Natural killer cell (primary cell): Measurements from ENCODE around the gene FANK1. TPM values are rescaled to one million over a fixed set of nuclear protein-coding genes. Genes with fewer than 3 reads are reported as not detected.

Experiments
- ATAC-seq, 3 donors: fragments of 150-1000 bp in 2 of 3; fragments of 200-7000 bp in 1 of 3; cut with Tn5 transposase; 1 replicate in 1 of 3; 2 replicates in 2 of 3; pipeline ENCODE4 v1.10.0; 2021; ENCODE audit warnings: mild to moderate bottlenecking in 2 of 3, moderate library complexity in 2 of 3
- DNase-seq, 2 donors: peaks; one replicate each; pipeline versions ENCODE4 v3.0.0 to v3.0.0-alpha.2; 2013 to 2021; ENCODE audit warnings: mixed read lengths in 1 of 2
- H3K27ac ChIP-seq: one replicate; pipeline ENCODE4 v1.5.1; 2013; ENCODE audit warnings: mild to moderate bottlenecking, low read length
- H3K27me3 ChIP-seq: one replicate; pipeline ENCODE4 v1.6.1; 2013; ENCODE audit warnings: low read length; ENCODE audit not compliant: control insufficient read depth, insufficient read depth
- H3K36me3 ChIP-seq: one replicate; pipeline ENCODE4 v1.6.1; 2013; ENCODE audit warnings: low read length; ENCODE audit not compliant: control insufficient read depth, insufficient read depth
- H3K4me1 ChIP-seq: one replicate; pipeline ENCODE4 v1.6.1; 2013; ENCODE audit warnings: low read length; ENCODE audit not compliant: control insufficient read depth, insufficient read depth
- H3K4me3 ChIP-seq: one replicate; pipeline ENCODE4 v1.5.1; 2013; ENCODE audit warnings: low read length
- H3K9me3 ChIP-seq: one replicate; pipeline ENCODE4 v1.6.1; 2013; ENCODE audit warnings: low read length; ENCODE audit not compliant: control insufficient read depth, insufficient read depth
- H3K27ac Mint-ChIP-seq, 2 donors: one replicate each; pipeline ENCODE4 v1.8.0; 2022; ENCODE audit warnings: mild to moderate bottlenecking in 2 of 2, mixed read lengths in 2 of 2, moderate library complexity in 1 of 2
- H3K27me3 Mint-ChIP-seq, 2 donors: one replicate each; pipeline ENCODE4 v1.8.0; 2022; ENCODE audit warnings: low read depth in 2 of 2, mixed read lengths in 2 of 2
- H3K36me3 Mint-ChIP-seq: one replicate; pipeline ENCODE4 v1.8.0; 2022; ENCODE audit warnings: mixed read lengths
- H3K4me1 Mint-ChIP-seq, 2 donors: one replicate each; pipeline ENCODE4 v1.8.0; 2022; ENCODE audit warnings: mixed read lengths in 2 of 2
- H3K4me3 Mint-ChIP-seq: one replicate; pipeline ENCODE4 v1.8.0; 2022; ENCODE audit warnings: mild to moderate bottlenecking, moderate library complexity, mixed read lengths
- H3K9me3 Mint-ChIP-seq, 2 donors: one replicate each; pipeline ENCODE4 v1.8.0; 2022; ENCODE audit warnings: mixed read lengths in 2 of 2
- CTCF ChIP-seq: fragments of 200-600 bp; IDR thresholded peaks from one replicate; pipeline ENCODE4 v1.8.0; 2022; ENCODE audit warnings: antibody characterized with exemption
- WGBS: methylation state at CpG from one replicate; pipeline ENCODE4 v1.1.7; 2013; ENCODE audit warnings: missing lambda C conversion rate; ENCODE audit not compliant: insufficient coverage; 5-methylcytosine and 5-hydroxymethylcytosine counted together
- intact Hi-C: fragments of 100-400 bp; cut with micrococcal nuclease; formaldehyde crosslinking; loops from one replicate; pipeline ENCODE4 v1.14.2; 2022
- total RNA-seq, 4 donors: library from RNA; stranded (reverse); fragments of 120-200 nt in 1 of 4; gene quantifications; one replicate each; pipeline versions ENCODE4 v1.2.3 to v1.2.4, GENCODE V29; 2013 to 2022

Gene FANK1
- total RNA-seq, 3 donors from 2014 or later (not counting 1 experiment from before 2014, with no cell fraction given) = not detected

GRCh38 chr10:125940515-125940914 is 44.2 kb downstream of the FANK1 start:
- no peak for TF ChIP-seq CTCF
- 78% methylated on average over 13 of the region's 13 CpGs for WGBS
- intact Hi-C loops = no loop called here
- DNase-seq (no peak), ATAC-seq (no peak)
- peaks cover 3 to 35% of the 10 kb centered on the region in 2 donors for H3K27me3 Mint-ChIP-seq
- H3K9me3 ChIP-seq = no peaks in the 10 kb centered on the region
- no peaks in the 10 kb centered on the region for H3K9me3 Mint-ChIP-seq
- H3K27me3 ChIP-seq = peaks cover 2% of the 10 kb centered on the region
- no peaks in the 10 kb centered on the region for H3K36me3 ChIP-seq
- H3K36me3 Mint-ChIP-seq = no peaks in the 10 kb centered on the region
- no peak overlapping the region for H3K27ac Mint-ChIP-seq
- H3K4me1 Mint-ChIP-seq = no peaks in the 10 kb centered on the region
- no peak overlapping the region for H3K27ac ChIP-seq
- H3K4me3 Mint-ChIP-seq = no peak overlapping the region
- H3K4me1 ChIP-seq = no peaks in the 10 kb centered on the region
- H3K4me3 ChIP-seq = no peak overlapping the region

DNA sequence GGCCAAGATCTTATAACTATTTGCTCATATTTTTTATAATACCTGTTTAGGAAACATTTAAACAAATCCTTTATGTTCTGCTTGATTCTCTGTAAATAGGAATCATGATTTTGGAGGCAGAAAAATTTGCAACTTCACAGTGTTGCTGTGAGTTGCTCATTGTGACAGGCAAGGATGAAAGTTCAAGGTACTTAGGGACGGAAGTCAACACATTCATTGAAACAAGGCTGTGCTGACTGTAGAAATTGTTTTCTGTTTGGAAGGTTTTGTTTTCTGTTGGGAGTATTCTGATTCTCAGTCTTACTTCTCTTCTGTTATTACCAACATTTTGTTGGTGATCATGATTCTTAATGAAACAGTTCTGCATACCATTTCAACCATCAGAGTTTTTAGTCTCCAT is 54.9 kb downstream of the FANK1 start:
- no peaks in the 10 kb centered on the region for H3K4me1 Mint-ChIP-seq
- ATAC-seq = no peak
- H3K27me3 Mint-ChIP-seq = peaks cover 0 to 3% of the 10 kb centered on the region in 2 donors
- H3K36me3 Mint-ChIP-seq = no peaks in the 10 kb centered on the region
- DNase-seq = no peak
- Histone ChIP-seq H3K27ac (no peak overlapping the region), H3K27me3 (no peaks in the 10 kb centered on the region), H3K4me3 (no peak overlapping the region), H3K36me3 (no peaks in the 10 kb centered on the region), H3K9me3 (peaks cover 13% of the 10 kb centered on the region), H3K4me1 (no peaks in the 10 kb centered on the region)
- peaks cover 0 to 2% of the 10 kb centered on the region in 2 donors for H3K9me3 Mint-ChIP-seq
- 100% methylated on average over 1 of the region's 1 CpG for WGBS
- no peak overlapping the region for H3K27ac Mint-ChIP-seq
- intact Hi-C loops = no loop called here
- TF ChIP-seq CTCF = no peak
- no peak overlapping the region for H3K4me3 Mint-ChIP-seq

GRCh38 chr10:125953778-125954385 is 57.5 kb downstream of the FANK1 start:
- Histone ChIP-seq H3K36me3 (no peaks in the 10 kb centered on the region), H3K9me3 (peaks cover 13% of the 10 kb centered on the region), H3K27ac (no peak overlapping the region), H3K4me3 (no peak overlapping the region), H3K27me3 (no peaks in the 10 kb centered on the region), H3K4me1 (no peaks in the 10 kb centered on the region)
- Mint-ChIP-seq H3K27me3 (peaks cover 4 to 8% of the 10 kb centered on the region in 2 donors), H3K4me1 (no peaks in the 10 kb centered on the region), H3K9me3 (peaks cover 0 to 2% of the 10 kb centered on the region in 2 donors), H3K4me3 (no peak overlapping the region), H3K27ac (no peak overlapping the region), H3K36me3 (no peaks in the 10 kb centered on the region)
- DNase-seq (no peak), ATAC-seq (no peak)
- intact Hi-C loops = no loop called here
- WGBS = 90% methylated on average over 9 of the region's 9 CpGs
- no peak for TF ChIP-seq CTCF

- 82% methylated on average over 2 of the region's 3 CpGs for WGBS
- no peak for TF ChIP-seq CTCF
- no peak overlapping the region for H3K27ac ChIP-seq
Measured at GRCh38 chr10:125955766-125956165, 59.4 kb downstream of the FANK1 start.

More at GRCh38 chr10:125955766-125956165, 59.4 kb downstream of the FANK1 start:
- H3K36me3 Mint-ChIP-seq = no peaks in the 10 kb centered on the region
- H3K27me3 Mint-ChIP-seq = peaks cover 4 to 8% of the 10 kb centered on the region in 2 donors
- Histone ChIP-seq H3K9me3 (peaks cover 13% of the 10 kb centered on the region), H3K4me3 (no peak overlapping the region), H3K27me3 (no peaks in the 10 kb centered on the region), H3K36me3 (no peaks in the 10 kb centered on the region), H3K4me1 (no peaks in the 10 kb centered on the region)
- ATAC-seq (no peak), DNase-seq (no peak)
- H3K4me1 Mint-ChIP-seq = no peaks in the 10 kb centered on the region
- no peak overlapping the region for H3K27ac Mint-ChIP-seq
- peaks cover 0 to 2% of the 10 kb centered on the region in 2 donors for H3K9me3 Mint-ChIP-seq
- intact Hi-C loops = no loop called here
- H3K4me3 Mint-ChIP-seq = no peak overlapping the region
